Measurements from ENCODE around the gene GOLGA6C.
"Not testable (repeated sequence)": the region's sequence is repeated elsewhere in the genome, so short reads cannot be mapped to it uniquely, and the experiment has no call there.

GOLGA6C gene

DNA sequence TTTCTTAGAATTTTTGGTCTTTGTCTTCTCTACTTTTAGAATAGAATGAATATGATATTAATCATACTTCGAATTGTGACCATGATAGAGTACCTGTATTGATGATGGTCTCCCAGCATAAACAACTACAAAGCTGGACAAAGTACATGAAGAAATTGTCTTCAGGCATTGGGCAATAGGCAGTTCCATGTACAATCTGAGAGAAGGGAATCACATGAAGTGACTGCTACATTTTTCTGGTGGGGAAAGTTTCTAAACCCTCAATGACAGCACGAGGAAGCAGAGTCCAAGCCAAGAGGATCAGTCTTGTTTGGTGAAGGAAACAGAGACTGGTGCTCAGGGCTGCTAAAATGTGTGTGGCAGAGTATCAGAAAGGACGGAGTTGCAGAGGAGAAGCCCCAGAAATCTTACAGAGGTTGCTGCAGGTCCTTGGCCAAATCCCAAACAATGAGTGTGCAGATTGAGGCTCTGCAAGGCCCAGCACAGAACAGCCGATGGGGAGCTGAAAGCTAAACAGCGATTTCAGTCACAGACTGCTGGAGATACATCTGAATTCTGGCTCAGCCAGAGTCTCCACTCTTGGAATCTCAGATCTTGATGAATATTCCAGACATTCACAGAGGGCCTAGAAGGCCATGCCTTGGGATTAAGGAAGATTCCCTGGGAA is 61.2 kb downstream of the GOLGA6C start:
- DNase-seq (ENCODE audit: low read depth in 2 of 2) = not testable (repeated sequence)

All from stimulated activated CD8-positive, alpha-beta memory T cell treated with anti-CD3 and anti-CD28 coated beads, Interleukin-7, amount 100 ng/mL, for 1 hour (primary cell).